GM13977 (cell line): ENCODE measurements around the gene RNU7-1.

Experiments
- DNase-seq: peaks from one replicate; pipeline ENCODE4 v3.0.0; 2012; ENCODE audit warnings: low spot score
- CTCF ChIP-seq: IDR thresholded peaks from 2 replicates; pipeline ENCODE4 v1.5.1; 2012; ENCODE audit warnings: mild to moderate bottlenecking, control low read depth; ENCODE audit not compliant: insufficient read depth; ENCODE audit errors: extremely low read depth, missing control alignments
- in situ Hi-C: fragments of 300-500 bp; cut with MboI; formaldehyde crosslinking; loops from one replicate; pipeline ENCODE4 v1.12.0; 2022; ENCODE audit warnings: low sequenced_read_pairs, low pct_unique_long_range_greater_than_20kb, mixed read lengths, inconsistent platforms; ENCODE audit not compliant: unreplicated experiment

RNU7-1 gene

GRCh38 chr12:6948873-6949594, 5.4 kb downstream of the RNU7-1 start:
- no peak for DNase-seq
- in situ Hi-C loops = loop anchor here (25.0 kb wide), 1 partner anchor 163 kb away; the partner anchor contains the start of gene C1RL
- peak; percentile 26 for TF ChIP-seq CTCF

GRCh38 chr12:6950401-6950801, 6.8 kb downstream of the RNU7-1 start:
- no peak for DNase-seq
- in situ Hi-C loops = no loop called here
- TF ChIP-seq CTCF = peak; percentile 52

- no peak for TF ChIP-seq CTCF
- in situ Hi-C loops = no loop called here
- no peak for DNase-seq
Observed at GRCh38 chr12:6950811-6951540, 7.4 kb downstream of the RNU7-1 start, which contains the start of gene PTPN6. Gene PTPN6, plus strand, starts transcription at chr12:6951356. Its CDS starts 157 bp downstream, at chr12:6951513.

GRCh38 chr12:6951551-6952120, 8.0 kb downstream of the RNU7-1 start:
- no peak for DNase-seq

GRCh38 chr12:6952121-6952862, 8.7 kb downstream of the RNU7-1 start:
- TF ChIP-seq CTCF = peak; percentile 7
- in situ Hi-C loops = no loop called here
- no peak for DNase-seq

More at GRCh38 chr12:6951551-6952120, 8.0 kb downstream of the RNU7-1 start:
- no peak for TF ChIP-seq CTCF
- in situ Hi-C loops = no loop called here

GRCh38 chr12:6952863-6953441, 9.3 kb downstream of the RNU7-1 start:
- DNase-seq = no peak
- no peak for TF ChIP-seq CTCF
- in situ Hi-C loops = no loop called here
